Measurements from ENCODE around the gene CASD1.
A peak's percentile ranks its signal among the peaks of the same experiment; 100 is the strongest.

Gene CASD1

DNA sequence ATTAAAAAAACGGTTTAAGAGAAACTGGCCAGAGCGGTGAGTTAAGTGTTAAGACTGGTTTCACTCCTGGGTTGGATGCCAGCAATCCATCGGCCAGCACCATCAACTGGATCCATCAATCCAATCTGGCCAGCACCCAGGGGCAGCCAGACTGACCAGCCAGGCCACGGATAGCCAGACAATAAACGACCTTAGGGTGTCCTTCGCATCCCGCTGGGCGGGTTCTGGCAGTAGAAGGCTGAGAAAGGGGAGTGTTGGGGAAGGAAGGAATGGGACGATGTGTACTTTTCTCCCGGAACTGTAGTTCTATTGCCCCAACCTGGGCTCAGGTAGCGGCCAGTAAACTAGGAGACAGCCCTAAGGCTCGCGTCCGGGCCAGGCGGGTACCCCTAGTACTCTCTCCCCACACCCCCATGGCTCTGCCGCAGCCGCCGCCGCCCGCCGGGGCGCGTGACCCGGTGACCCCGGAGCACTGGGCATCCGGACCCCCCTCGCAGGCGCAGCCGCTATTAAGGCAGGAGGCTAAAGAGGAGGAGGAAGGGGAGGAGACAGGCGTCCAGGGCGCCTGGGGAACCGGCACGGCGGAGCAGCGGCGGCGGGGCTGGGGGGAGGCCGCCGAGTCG lies at the start of gene CASD1:
Gene CASD1, plus strand, starts transcription at position 546 of the 623 bp plus-strand sequence. CDS start 276 bp downstream, outside the sequence.
- peak within 1 kb of the TSS; percentile 76 for H3K4me3 Mint-ChIP-seq
- H3K27me3 Mint-ChIP-seq (ENCODE audit: low read depth), result no peaks in the 10 kb centered on the region
- no peaks in the 10 kb centered on the region for H3K9me3 Mint-ChIP-seq
- peak within 1 kb of the TSS; percentile 86 for H3K27ac Mint-ChIP-seq
- H3K4me1 Mint-ChIP-seq (ENCODE audit: low read depth), result peaks cover 31% of the 10 kb centered on the region
- peaks cover 6% of the 10 kb centered on the region for H3K36me3 Mint-ChIP-seq (ENCODE audit: low read depth)

DNA sequence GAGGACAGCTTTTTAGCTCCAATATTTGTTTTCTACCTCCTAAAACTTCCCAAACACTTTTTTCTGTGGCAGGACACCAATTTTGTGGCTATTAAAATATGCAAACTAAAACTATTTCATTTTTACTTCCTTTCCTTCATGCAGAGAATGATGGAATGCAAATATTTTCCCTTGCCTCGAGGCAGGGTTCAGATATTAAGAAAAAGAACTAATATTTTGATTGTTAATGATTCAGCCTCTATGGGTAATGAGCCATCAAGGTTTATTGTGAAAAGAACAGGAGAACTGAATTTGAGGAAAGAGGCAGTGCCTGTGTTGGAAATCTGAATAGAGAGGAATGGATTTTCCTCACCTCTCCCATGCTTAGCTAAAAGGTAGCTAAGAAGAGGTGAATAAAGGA lies 43.1 kb upstream of the CASD1 start:
- Mint-ChIP-seq H3K36me3 (ENCODE audit: low read depth) (no peaks in the 10 kb centered on the region), H3K27ac (no peak overlapping the region), H3K4me1 (ENCODE audit: low read depth) (no peaks in the 10 kb centered on the region), H3K27me3 (ENCODE audit: low read depth) (peaks cover 5% of the 10 kb centered on the region), H3K4me3 (no peak overlapping the region), H3K9me3 (peaks cover 4% of the 10 kb centered on the region)

DNA sequence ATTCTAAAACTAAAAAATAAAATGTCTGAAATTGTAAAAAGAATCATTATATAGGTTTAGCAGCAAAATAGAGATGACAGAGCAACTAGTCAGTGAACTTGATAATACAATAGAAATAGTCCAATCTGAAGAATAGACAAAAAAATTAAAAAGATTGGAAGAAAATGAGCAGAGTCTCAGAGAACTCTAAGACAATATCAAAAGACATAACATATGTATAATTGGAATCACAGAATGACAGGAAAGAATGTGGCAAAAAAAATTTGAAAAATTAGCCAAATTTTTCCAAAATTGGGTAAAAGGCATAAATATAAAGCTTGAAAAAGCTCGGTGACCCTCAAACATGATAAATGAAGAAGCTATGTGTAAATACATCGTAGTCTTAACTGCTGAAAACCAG lies 38.0 kb upstream of the CASD1 start:
- no peak overlapping the region for H3K4me3 Mint-ChIP-seq
- H3K27me3 Mint-ChIP-seq (ENCODE audit: low read depth), result peaks cover 8% of the 10 kb centered on the region
- H3K27ac Mint-ChIP-seq, result no peak overlapping the region
- peaks cover 7% of the 10 kb centered on the region for H3K9me3 Mint-ChIP-seq
- H3K36me3 Mint-ChIP-seq (ENCODE audit: low read depth), result no peaks in the 10 kb centered on the region
- H3K4me1 Mint-ChIP-seq (ENCODE audit: low read depth), result no peaks in the 10 kb centered on the region

DNA sequence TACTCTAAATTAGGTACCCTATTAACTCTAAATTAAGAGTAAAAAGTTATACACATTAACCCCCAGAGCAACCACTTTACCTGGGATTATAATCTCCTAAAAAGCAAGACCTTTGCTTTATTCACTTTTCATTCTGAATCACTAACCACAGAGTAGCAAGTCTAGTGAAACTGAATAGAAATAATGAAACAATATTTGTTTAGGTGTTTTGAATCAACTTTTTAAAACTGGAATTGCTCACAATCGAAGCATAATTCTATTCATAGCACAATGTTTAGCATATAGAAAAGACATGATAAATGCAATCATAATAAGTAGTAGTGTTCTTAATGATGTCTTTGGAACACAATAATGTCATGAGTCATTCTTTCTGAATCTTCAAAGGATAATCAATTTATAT lies 37.0 kb upstream of the CASD1 start:
- H3K27ac Mint-ChIP-seq, result no peak overlapping the region
- peaks cover 8% of the 10 kb centered on the region for H3K27me3 Mint-ChIP-seq (ENCODE audit: low read depth)
- H3K4me3 Mint-ChIP-seq, result no peak overlapping the region
- no peaks in the 10 kb centered on the region for H3K36me3 Mint-ChIP-seq (ENCODE audit: low read depth)
- H3K9me3 Mint-ChIP-seq, result peaks cover 7% of the 10 kb centered on the region
- H3K4me1 Mint-ChIP-seq (ENCODE audit: low read depth), result no peaks in the 10 kb centered on the region

DNA sequence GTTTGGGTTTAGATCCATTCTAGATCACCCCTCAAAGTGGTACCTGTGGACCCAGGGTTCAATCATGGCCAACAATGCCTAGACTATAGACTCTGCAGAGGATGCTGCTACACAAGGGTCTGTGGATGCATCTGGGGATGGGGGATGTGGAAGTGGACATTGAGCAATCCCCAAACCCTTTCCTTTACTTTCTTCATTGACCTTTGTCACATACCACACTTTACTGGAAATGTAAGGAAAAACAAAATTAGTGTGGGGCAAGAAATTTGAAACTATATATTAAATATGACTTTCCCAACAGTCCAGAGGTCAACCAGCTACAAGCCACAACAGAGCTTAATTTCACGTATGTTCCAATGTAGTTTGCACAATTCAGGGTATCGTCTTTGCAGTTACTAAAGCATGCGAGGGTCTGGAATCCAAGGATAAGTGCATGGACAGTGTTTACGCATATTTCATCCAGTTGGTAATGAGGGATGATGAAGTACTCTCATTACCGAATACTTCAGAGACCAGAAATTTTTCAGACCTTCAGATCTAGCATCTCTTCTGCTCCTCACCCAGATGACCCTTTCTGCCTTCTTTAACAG lies 33.3 kb upstream of the CASD1 start:
- Mint-ChIP-seq H3K27me3 (ENCODE audit: low read depth) (peaks cover 3% of the 10 kb centered on the region), H3K4me3 (no peak overlapping the region), H3K4me1 (ENCODE audit: low read depth) (no peaks in the 10 kb centered on the region), H3K27ac (no peak overlapping the region), H3K36me3 (ENCODE audit: low read depth) (no peaks in the 10 kb centered on the region), H3K9me3 (peaks cover 4% of the 10 kb centered on the region)

DNA sequence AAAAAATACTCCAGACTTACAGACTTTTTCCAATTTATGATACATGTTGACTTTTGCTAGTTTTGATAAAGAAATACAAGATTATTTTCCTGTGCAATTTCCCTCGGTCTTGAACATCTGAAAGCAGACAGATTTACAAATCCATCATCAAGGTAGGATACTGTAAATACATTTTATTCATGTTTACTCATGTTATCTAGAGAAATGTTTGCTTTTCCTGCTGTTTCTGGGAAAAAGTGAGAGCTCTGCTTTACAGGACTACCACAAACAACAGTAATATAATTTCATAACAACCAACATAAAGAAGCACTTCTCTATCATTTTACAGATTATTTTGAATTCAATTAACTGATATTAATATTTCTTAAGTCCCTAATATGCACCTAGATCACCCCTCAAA lies 31.7 kb upstream of the CASD1 start:
- H3K4me1 Mint-ChIP-seq (ENCODE audit: low read depth), result no peaks in the 10 kb centered on the region
- no peak overlapping the region for H3K4me3 Mint-ChIP-seq
- peaks cover 3% of the 10 kb centered on the region for H3K27me3 Mint-ChIP-seq (ENCODE audit: low read depth)
- no peaks in the 10 kb centered on the region for H3K9me3 Mint-ChIP-seq
- no peaks in the 10 kb centered on the region for H3K36me3 Mint-ChIP-seq (ENCODE audit: low read depth)
- no peak overlapping the region for H3K27ac Mint-ChIP-seq

DNA sequence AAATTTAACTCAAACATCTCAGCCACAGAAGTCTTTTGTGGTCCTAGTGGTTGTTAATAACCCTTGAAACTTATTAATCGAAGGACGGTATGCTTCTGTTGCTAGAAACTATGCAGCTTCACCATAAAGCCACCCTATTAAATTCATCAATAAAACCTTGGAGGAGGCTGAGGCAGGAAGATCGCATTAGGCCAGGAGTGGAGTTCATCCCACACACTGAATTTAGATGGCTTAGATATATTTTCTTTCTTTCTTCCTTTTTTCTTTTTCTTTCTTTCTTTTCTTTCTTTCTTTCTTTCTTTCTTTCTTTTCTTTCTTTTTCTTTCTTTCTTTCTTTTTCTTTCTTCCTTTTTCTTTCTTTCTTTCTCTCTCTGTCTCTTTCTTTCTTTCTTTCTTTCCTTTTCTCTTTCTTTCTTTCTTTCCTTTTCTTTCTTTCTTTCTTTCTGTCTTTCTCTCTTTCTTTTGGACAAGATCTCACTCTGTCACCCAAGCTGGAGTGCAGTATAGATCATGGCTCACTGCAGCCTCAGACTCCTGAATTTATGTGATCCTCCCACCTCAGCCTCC lies 30.9 kb upstream of the CASD1 start:
- H3K36me3 Mint-ChIP-seq (ENCODE audit: low read depth), result no peaks in the 10 kb centered on the region
- no peaks in the 10 kb centered on the region for H3K9me3 Mint-ChIP-seq
- no peak overlapping the region for H3K4me3 Mint-ChIP-seq
- no peaks in the 10 kb centered on the region for H3K27me3 Mint-ChIP-seq (ENCODE audit: low read depth)
- H3K4me1 Mint-ChIP-seq (ENCODE audit: low read depth), result no peaks in the 10 kb centered on the region
- no peak overlapping the region for H3K27ac Mint-ChIP-seq

DNA sequence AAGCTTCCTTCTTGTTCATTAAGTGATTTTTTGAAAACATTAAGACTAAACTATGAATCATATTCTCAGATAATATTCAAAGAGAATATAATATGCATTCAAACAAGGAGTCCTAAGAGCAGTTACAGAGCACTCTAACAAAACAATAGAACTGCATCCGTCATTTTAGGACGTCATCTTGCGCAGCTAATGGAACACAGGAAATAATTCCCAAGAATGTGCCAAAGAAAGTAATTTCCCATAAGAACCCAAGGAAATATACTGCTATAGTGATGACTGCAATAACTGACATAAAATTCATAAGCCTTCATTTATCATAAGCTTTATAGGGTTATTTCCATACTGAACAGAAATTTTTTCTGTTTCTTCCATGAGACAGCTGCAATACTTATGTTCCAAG lies 28.3 kb upstream of the CASD1 start:
- Mint-ChIP-seq H3K9me3 (no peaks in the 10 kb centered on the region), H3K27me3 (ENCODE audit: low read depth) (peaks cover 7% of the 10 kb centered on the region), H3K4me3 (no peak overlapping the region), H3K36me3 (ENCODE audit: low read depth) (no peaks in the 10 kb centered on the region), H3K27ac (no peak overlapping the region), H3K4me1 (ENCODE audit: low read depth) (no peaks in the 10 kb centered on the region)

DNA sequence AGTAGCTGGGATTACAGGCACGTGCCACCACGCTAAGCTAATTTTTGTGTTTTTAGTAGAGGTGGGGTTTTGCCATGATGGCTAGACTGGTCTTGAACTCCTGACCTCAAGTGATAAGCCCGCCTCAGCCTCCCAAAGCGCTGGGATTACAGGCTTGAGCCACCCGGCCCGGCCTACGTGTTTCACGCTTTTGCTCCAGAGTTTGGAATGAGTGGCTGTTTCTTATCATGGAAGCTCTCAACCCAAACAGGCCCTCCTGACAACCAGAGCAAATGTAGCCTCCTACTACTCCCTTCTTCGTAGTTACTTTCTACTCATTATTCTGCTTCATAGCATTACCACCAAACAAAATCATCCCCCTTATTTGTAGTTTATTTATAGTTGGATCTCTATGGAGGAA lies 26.8 kb upstream of the CASD1 start:
- Mint-ChIP-seq H3K4me1 (ENCODE audit: low read depth) (no peaks in the 10 kb centered on the region), H3K27ac (no peak overlapping the region), H3K9me3 (no peaks in the 10 kb centered on the region), H3K4me3 (no peak overlapping the region), H3K27me3 (ENCODE audit: low read depth) (peaks cover 7% of the 10 kb centered on the region), H3K36me3 (ENCODE audit: low read depth) (no peaks in the 10 kb centered on the region)

DNA sequence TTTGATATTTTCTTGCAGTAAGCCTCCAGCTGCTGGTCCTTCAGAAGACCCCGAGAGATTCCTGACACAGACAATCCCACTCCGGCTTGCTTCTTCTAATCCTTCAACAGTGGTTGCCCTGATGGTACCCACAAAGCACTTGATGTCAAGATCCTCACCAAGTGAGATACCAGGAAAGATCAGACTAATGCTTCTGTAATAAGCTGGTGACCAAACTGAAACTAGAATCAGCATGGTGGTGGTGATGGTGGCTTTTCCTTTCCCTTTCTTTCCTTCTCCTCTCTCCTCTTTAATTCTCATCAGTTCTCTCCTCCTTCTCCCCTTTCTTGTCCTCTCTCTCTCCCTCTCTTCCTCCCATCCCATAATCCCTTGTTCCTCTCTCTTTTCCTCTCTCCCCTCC lies 25.8 kb upstream of the CASD1 start:
- no peaks in the 10 kb centered on the region for H3K4me1 Mint-ChIP-seq (ENCODE audit: low read depth)
- H3K9me3 Mint-ChIP-seq, result peaks cover 3% of the 10 kb centered on the region
- no peaks in the 10 kb centered on the region for H3K36me3 Mint-ChIP-seq (ENCODE audit: low read depth)
- peaks cover 7% of the 10 kb centered on the region for H3K27me3 Mint-ChIP-seq (ENCODE audit: low read depth)
- H3K27ac Mint-ChIP-seq, result no peak overlapping the region
- no peak overlapping the region for H3K4me3 Mint-ChIP-seq

DNA sequence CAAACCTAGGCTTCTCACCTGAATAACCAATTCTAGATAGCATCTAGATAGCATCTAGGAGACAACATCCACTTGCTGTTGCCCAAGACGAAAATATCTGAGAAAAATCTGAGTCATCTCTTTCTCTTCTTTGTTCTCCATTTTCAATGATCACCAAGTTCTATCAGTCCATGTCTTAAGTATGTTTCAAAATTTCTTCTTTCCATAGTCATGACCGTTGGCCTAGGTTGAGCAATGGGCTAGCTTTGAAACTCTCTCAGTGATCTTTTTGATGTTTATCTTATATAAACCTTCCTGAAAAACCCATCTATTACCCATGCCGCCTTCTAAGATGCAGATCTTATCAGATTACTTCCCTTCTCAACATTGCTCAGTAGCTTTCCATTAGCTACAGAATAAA lies 23.4 kb upstream of the CASD1 start:
- Mint-ChIP-seq H3K4me1 (ENCODE audit: low read depth) (no peaks in the 10 kb centered on the region), H3K9me3 (peaks cover 5% of the 10 kb centered on the region), H3K27me3 (ENCODE audit: low read depth) (peaks cover 10% of the 10 kb centered on the region), H3K36me3 (ENCODE audit: low read depth) (no peaks in the 10 kb centered on the region), H3K27ac (no peak overlapping the region), H3K4me3 (no peak overlapping the region)

DNA sequence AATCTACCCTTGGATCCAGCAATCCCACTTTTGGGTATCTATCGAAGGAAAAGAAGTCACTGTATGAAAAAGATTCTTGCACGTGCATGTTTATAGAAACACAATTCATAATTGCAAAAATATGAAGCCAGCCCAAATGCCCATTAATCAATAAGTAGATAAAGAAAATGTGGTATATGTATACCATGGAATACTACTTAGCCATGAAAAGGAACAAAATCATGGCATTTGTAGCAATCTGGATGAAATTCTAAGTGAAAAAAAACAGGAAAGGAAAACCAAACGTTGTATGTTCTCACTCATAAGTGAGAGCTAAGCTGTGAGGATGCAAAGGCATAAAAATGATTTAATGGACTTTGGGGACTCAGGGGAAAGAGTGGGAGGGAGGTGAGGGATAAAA lies 18.2 kb upstream of the CASD1 start:
- H3K27me3 Mint-ChIP-seq (ENCODE audit: low read depth), result peaks cover 3% of the 10 kb centered on the region
- no peak overlapping the region for H3K27ac Mint-ChIP-seq
- H3K4me3 Mint-ChIP-seq, result no peak overlapping the region
- H3K36me3 Mint-ChIP-seq (ENCODE audit: low read depth), result no peaks in the 10 kb centered on the region
- no peaks in the 10 kb centered on the region for H3K4me1 Mint-ChIP-seq (ENCODE audit: low read depth)
- peaks cover 5% of the 10 kb centered on the region for H3K9me3 Mint-ChIP-seq

DNA sequence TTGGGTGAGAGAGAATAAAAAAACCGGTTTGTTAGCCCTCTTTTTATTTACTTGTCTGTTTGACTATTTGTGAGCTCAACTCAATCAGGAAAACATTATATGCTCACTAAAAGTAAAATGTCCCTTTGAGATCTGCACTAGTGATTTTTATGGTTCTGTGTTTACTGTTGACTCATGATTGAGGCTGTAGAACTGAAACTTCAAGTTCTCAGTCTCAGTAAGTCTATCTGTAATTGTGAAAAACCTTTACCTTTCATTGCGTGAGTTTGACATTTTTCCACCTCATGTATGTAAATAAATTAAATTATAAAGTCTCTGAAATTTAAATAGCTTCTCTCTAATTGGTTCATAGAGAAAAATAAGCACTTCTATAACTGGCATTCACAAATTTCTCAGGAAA lies 17.0 kb upstream of the CASD1 start:
- no peak overlapping the region for H3K4me3 Mint-ChIP-seq
- H3K27ac Mint-ChIP-seq, result no peak overlapping the region
- peaks cover 7% of the 10 kb centered on the region for H3K27me3 Mint-ChIP-seq (ENCODE audit: low read depth)

DNA sequence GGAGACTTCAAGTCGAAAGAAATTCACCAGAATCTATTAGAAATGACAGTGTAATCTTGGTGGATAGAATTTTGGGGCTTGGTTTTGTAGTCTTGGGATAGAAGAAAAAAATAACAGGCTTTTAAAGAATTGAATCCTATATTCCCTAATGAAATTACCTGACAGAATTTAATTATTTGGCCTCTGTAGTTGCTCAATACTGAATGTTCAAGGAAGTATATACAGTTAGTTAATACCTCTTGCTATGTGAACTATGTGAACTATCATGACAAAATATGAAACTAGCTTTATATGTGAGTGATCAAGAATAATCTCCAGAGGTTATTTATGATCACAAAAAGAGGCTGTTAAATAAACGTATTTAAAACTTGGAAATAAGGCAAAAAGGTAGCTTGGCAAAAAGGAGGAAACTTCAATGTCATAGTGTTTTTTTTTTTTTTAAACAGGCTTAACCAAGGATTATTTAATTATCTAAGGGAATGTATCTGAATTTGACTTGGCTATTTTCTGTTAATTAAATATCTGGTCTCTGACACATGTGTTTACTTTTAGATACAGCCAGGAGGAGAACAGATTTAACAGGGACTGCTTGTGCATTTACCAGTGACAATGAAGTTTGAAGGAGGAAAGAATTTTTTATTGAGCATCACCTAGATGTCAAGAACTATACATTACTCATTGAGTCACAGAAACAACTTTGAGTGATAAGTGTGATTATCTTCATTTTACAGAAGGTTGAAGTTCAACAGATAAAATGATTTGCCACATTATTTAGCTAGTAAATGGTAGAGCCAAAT lies 11.5 kb upstream of the CASD1 start:
- Mint-ChIP-seq H3K9me3 (no peaks in the 10 kb centered on the region), H3K27ac (no peak overlapping the region), H3K4me1 (ENCODE audit: low read depth) (no peaks in the 10 kb centered on the region), H3K4me3 (no peak overlapping the region), H3K36me3 (ENCODE audit: low read depth) (no peaks in the 10 kb centered on the region), H3K27me3 (ENCODE audit: low read depth) (peaks cover 21% of the 10 kb centered on the region)

More for the DNA sequence above, 17.0 kb upstream of the CASD1 start:
- H3K4me1 Mint-ChIP-seq (ENCODE audit: low read depth), result no peaks in the 10 kb centered on the region
- H3K36me3 Mint-ChIP-seq (ENCODE audit: low read depth), result no peaks in the 10 kb centered on the region
- peaks cover 5% of the 10 kb centered on the region for H3K9me3 Mint-ChIP-seq

DNA sequence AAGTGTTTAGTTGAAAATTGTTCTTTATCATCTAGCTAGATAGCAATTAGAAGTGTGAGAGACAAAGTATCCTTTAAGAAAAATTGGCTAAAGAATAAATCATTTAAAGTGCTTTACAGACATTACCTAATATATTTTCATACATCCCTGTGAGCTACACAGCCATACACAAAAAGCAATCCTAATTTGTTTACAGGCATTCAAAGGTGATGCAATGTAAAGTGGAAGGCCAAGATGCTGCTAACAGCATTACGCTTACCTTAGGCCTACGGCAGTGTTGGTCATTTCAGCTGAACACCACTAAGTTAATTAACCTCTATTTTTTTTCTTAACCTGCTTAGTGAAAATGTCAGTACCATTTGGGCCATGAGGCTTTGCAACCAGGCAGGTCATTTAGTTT lies 10.7 kb upstream of the CASD1 start:
- H3K27me3 Mint-ChIP-seq (ENCODE audit: low read depth), result peaks cover 21% of the 10 kb centered on the region
- no peaks in the 10 kb centered on the region for H3K36me3 Mint-ChIP-seq (ENCODE audit: low read depth)
- no peaks in the 10 kb centered on the region for H3K9me3 Mint-ChIP-seq
- H3K27ac Mint-ChIP-seq, result no peak overlapping the region
- no peaks in the 10 kb centered on the region for H3K4me1 Mint-ChIP-seq (ENCODE audit: low read depth)
- H3K4me3 Mint-ChIP-seq, result no peak overlapping the region

All from T-helper 1 cell treated with Interleukin-12 subunit alpha and Interleukin-12 subunit beta and Interleukin-4 antibody, amounts not matched to agents 30 μg/mL and 1 μg/mL, for 36 hours (primary cell).